Adrenal gland (tissue), 5 donors: ENCODE results near the gene SMIM38.

Experiments
- CTCF ChIP-seq, 6 experiments: fragments of 450-650 bp in 4 of 6; fragments of 200-600 bp in 2 of 6; sonication (generic) in 1 of 6; IDR thresholded peaks; 1 replicate in 5 of 6; 2 replicates in 1 of 6; pipeline versions ENCODE4 v1.5.1 to v1.8.0; 2016 to 2021; ENCODE audit warnings: antibody characterized with exemption in 6 of 6, mild to moderate bottlenecking in 2 of 6, moderate library complexity in 1 of 6
- POLR2A ChIP-seq, 2 donors: fragments of 450-650 bp; IDR thresholded peaks; one replicate each; pipeline ENCODE4 v1.6.1; 2017; ENCODE audit warnings: antibody characterized with exemption in 2 of 2, mild to moderate bottlenecking in 2 of 2, moderate library complexity in 1 of 2
- donor health status: DM: no; HTN: no; CAD: no.

GRCh38 chr11:69115586-69116560 is 39.9 kb upstream of the SMIM38 start:
- TF ChIP-seq POLR2A (IDR thresholded peaks at IDR 0.05) (no peak), CTCF (IDR thresholded peaks at IDR 0.05) (no peak)
